ENCODE results near the gene SEMA4F.
A peak's percentile ranks its signal among the peaks of the same experiment; 100 is the strongest.

The SEMA4F gene

GRCh38 chr2:74653985-74654882, at the start of gene SEMA4F:
Gene SEMA4F (plus strand): TSS chr2:74654247. CDS start chr2:74654377, 130 bp downstream.
- H3K4me3 ChIP-seq (replicated peaks; ENCODE audit: low read depth, low read length): peak within 1 kb of the TSS; percentile 65
- peak; percentile 93 for DNase-seq (ENCODE audit: low read depth)
- TF ChIP-seq, protein P1, sequence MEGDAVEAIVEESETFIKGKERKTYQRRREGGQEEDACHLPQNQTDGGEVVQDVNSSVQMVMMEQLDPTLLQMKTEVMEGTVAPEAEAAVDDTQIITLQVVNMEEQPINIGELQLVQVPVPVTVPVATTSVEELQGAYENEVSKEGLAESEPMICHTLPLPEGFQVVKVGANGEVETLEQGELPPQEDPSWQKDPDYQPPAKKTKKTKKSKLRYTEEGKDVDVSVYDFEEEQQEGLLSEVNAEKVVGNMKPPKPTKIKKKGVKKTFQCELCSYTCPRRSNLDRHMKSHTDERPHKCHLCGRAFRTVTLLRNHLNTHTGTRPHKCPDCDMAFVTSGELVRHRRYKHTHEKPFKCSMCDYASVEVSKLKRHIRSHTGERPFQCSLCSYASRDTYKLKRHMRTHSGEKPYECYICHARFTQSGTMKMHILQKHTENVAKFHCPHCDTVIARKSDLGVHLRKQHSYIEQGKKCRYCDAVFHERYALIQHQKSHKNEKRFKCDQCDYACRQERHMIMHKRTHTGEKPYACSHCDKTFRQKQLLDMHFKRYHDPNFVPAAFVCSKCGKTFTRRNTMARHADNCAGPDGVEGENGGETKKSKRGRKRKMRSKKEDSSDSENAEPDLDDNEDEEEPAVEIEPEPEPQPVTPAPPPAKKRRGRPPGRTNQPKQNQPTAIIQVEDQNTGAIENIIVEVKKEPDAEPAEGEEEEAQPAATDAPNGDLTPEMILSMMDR (IDR thresholded peaks at IDR 0.05; ENCODE audit: low read length, missing control alignments): no peak

DNA sequence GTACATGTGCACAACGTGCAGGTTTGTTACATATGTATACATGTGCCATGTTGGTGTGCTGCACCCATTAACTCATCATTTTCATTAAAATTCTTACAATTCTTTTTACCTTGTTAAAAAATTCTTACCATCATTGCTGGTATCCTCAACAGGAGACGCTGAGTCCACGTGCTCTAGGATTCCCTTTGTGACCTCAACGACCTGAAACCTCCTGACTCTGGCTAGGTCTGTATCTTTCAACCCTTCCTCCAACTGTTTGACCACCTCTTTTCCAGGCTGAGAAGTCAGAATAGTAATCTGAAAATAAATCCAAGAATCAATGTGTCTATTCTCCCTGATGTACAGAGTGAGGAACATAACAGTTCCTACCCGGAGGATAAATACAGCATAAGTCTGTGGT, 47.1 kb upstream of the SEMA4F start:
- no peak overlapping the region for H3K4me3 ChIP-seq (replicated peaks; ENCODE audit: low read depth, low read length)
- no peak for DNase-seq (ENCODE audit: low read depth)
- TF ChIP-seq, protein P1 (IDR thresholded peaks at IDR 0.05; ENCODE audit: low read length, missing control alignments): no peak

- no peak for DNase-seq (ENCODE audit: low read depth)
- H3K4me3 ChIP-seq (replicated peaks; ENCODE audit: low read depth, low read length): no peak overlapping the region
- TF ChIP-seq, protein P1 (IDR thresholded peaks at IDR 0.05; ENCODE audit: low read length, missing control alignments): no peak
Observed at GRCh38 chr2:74617122-74617521, 36.9 kb upstream of the SEMA4F start.

GRCh38 chr2:74618410-74619083, 35.5 kb upstream of the SEMA4F start:
- no peak overlapping the region for H3K4me3 ChIP-seq (replicated peaks; ENCODE audit: low read depth, low read length)
- TF ChIP-seq, protein P1 (IDR thresholded peaks at IDR 0.05; ENCODE audit: low read length, missing control alignments): no peak
- DNase-seq (ENCODE audit: low read depth): no peak

- H3K4me3 ChIP-seq (replicated peaks; ENCODE audit: low read depth, low read length): no peak overlapping the region
- DNase-seq (ENCODE audit: low read depth): no peak
- TF ChIP-seq, protein P1 (IDR thresholded peaks at IDR 0.05; ENCODE audit: low read length, missing control alignments): no peak
Observed at GRCh38 chr2:74619651-74620297, 34.3 kb upstream of the SEMA4F start.

DNA sequence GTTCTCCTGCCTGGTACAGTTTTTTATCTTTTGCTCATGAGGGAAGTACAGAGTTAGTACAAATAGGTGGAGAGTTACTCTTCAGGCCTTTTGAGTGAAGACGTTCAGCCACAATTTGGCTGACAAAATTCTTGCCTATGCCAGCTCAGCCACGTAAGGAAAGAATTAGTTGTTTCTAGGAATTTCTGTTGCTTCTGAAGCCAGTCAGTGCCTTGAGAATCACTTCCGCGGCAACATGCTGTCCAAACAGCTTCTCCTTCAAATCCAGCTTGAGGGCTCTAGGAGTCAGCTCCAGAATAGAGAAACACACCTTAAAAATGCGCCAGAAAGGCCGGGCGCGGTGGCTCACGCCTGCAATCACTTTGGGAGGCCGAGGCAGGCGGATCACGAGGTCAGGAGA, 33.4 kb upstream of the SEMA4F start:
- no peak for DNase-seq (ENCODE audit: low read depth)
- no peak overlapping the region for H3K4me3 ChIP-seq (replicated peaks; ENCODE audit: low read depth, low read length)
- TF ChIP-seq, protein P1 (IDR thresholded peaks at IDR 0.05; ENCODE audit: low read length, missing control alignments): no peak

Measured in fibroblast of pulmonary artery (primary cell).